A204.1 (cell line): ENCODE results near the gene MRPL12.

Source experiments
- FAIRE-seq: peaks from 2 replicates; lab custom pipeline; 2012; peaks lifted over from hg19 to GRCh38; lab: Jason Lieb, UNC

The MRPL12 gene

GRCh38 chr17:81701288-81702071 lies 1.7 kb upstream of the MRPL12 start:
- no peak for FAIRE-seq

DNA sequence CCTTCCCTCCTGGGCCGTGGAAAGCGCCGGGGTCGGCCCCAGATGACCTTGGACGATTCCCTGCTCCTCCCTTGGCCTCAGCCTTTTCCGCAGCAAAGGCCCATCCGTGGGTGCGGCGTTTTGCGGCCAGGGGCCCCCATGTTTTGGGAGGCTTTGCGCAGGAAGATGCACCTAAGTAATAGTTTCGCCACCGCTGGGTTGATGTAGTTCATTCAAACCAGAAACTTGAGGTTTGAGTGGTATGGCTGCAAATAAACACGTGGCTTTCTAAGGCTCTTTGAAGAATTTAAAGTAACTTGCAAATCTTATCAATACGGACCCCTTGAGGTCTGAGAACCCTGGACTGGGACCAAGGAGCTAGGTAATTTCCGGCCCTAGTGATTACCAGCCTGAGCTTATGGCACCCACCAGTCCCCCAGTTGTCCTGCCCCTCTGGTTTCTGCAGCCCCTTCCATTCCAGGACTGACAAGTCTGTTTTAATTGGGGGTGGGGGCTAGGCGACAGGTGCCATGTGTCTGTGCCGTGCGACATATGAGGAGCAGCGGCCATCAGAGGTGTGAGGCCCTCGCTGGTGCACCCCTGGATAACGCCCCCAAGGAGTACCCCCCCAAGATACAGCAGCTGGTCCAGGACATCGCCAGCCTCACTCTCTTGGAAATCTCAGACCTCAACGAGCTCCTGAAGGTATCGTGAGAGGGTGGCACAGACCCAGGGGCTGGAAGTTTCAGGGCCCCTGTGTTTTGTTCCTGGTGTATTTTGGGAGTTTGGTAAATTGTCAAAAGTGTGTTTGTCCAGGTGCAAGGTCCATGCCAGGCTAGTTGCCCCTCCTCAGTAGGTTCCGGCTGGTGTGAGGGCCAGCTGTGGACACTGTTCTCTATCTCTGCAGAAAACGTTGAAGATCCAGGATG lies 834 bp downstream of the MRPL12 start:
- FAIRE-seq, result no peak

DNA sequence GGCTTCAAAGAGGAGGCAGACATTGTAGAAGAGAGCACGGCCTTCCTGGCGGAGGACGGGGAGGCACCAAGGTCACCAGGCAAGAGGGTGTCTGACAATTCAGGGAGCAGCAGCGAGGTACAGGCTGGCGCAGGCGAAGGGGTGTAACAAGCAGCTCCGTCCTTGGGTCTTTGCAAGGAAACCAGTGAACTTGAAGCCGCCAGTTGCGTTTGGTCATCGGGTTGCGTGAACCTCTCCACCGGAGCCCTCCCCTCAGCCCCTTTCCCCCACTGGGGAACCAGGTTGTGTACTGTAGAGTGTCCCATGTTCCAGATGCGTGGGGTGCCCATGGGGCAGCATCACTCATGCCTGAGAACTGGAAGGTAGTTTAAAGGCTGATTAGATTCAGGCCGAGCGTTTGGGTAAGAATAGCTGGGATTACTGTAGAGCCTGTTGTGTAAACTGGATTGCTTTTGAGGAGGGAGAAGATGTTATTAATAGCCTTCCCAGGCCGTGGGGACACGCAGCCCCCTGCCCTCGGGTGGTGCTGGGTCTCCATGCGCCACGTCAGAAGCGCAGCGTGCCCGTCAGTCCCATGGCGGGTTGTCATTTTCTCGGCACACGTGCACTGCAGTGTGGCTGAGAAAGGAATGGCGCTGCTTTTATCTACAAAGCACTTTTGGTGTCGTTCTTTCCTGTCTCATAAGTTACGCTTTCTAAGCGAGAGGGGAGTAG lies 2.5 kb downstream of the MRPL12 start:
- FAIRE-seq, result no peak

DNA sequence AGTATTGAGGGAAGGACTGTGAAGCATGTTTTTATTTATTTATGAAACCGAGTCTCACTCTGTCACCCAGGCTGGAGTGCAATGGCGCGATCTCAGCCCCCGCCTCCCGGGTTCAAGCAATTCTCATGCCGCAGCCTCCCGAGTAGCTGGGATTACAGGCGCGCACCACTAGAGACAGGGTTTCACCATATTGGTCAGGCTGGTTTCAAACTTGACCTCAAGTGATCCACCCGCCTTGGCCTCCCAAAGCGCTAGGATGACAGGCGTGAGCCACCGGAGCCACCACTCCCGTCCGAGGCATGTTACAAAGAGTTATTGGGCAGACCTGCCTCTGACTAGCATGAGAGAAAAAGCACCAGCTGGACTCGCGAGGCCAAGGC lies 3.1 kb downstream of the MRPL12 start:
- no peak for FAIRE-seq

DNA sequence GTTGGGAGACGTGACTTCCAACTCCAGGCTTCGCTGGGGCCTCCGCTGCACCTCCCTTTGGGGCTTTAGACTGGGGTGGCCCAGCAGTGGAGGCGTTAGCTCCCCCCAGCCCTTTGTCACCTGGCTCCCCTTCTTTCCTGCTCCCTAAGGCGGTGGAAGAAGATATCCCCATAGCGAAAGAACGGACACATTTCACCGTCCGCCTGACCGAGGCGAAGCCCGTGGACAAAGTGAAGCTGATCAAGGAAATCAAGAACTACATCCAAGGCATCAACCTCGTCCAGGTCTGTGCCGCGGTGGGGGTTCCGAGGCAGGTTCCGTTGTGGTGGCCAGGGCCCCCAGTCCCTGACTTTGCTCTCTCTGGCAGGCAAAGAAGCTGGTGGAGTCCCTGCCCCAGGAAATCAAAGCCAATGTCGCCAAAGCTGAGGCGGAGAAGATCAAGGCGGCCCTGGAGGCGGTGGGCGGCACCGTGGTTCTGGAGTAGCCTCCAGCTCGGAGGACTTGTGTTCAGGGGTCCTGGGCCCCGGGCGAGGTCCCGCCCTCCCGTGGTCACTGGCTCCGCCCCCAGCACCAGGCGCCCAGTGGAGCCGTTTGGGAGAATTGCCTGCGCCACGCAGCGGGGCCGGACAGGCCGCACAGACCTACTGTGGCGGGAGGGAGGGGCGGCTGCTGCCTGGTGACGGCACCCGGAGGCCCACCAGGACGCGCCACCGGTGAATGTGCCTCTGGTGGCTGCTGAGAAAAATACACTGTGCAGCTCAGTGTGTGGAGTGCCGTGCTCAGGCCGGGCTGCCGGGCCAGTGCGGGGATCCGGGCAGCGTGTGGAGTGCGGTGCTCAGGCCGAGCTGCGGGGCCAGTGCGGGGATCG lies 3.8 kb downstream of the MRPL12 start:
- FAIRE-seq, result no peak

- no peak for FAIRE-seq
Observed at GRCh38 chr17:81707725-81708646, 4.8 kb downstream of the MRPL12 start.

GRCh38 chr17:81708739-81709185 lies 5.6 kb downstream of the MRPL12 start:
- FAIRE-seq, result no peak

DNA sequence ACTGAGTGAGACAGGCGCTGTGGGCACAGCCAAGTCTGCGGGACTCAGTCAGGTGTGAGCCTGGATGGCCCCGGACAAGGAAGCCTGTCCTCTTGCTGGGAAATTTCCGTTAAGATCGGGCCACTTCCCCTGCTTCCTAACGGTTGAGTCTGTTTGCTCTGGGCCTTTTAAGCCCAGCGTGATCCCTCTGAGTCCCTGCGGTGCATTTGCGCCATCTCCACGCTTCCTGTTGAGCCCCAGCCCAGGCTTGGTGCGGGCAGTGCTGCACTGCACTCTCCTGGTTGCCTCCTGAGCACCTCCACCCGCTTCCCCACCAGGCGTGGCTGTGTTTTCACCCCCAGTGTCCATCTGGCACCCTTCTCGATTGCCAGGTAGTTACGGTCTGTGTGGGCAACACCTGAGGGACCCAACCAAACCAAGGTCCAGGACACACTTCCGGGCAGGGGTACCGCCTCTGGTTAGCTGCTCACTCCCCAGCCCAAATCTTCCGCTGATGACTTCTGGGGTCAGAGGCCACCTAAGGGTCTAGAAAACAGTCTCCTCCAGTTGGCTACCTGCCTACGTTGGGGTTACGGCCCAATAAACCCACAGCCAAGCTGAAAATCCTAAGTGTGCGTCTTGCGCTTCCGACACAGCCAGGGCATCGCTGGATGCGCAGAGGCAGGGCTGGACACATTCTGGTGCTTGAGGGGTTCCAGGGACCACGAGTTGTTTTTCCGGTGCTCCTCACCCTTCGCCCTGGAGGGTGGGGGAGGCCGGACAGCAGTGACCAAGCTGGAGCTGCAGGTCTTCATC lies 7.5 kb downstream of the MRPL12 start:
- FAIRE-seq, result no peak

- no peak for FAIRE-seq
Observed at GRCh38 chr17:81711814-81712467, 8.8 kb downstream of the MRPL12 start, which contains the start of gene SLC25A10. SLC25A10 (plus strand) TSS chr17:81712284; CDS start chr17:81712427, 143 bp downstream.

DNA sequence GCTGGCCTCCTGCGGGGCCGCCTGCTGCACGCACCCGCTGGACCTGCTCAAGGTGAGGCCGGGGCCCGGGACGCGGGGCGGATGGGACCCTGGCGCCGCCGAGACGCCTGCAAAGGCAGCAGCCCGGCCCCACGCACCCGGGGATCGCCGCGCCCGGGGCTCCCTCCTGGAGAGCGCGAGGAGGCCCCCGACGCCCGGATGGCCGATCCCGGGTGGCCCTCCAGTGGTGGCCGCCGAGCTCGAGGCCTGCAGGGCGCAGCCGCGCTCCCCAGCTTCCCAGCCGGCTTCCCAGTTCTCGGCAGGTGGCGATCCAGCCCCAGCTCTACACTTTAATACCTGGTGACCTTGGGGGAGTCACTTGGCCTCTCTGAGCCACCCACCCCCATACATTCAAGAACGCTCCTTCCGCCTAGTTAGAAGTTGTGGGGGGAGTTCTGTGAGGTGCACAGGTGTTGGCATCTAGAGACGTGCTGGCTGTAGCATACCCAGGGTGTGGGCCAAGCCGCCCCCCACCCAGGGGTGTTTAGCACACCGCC lies 9.4 kb downstream of the MRPL12 start:
- no peak for FAIRE-seq

GRCh38 chr17:81713004-81713555 lies 9.9 kb downstream of the MRPL12 start:
- FAIRE-seq, result no peak

- FAIRE-seq, result no peak
Observed at GRCh38 chr17:81713556-81714411, 10.6 kb downstream of the MRPL12 start.

GRCh38 chr17:81714412-81715106 lies 11.4 kb downstream of the MRPL12 start:
- FAIRE-seq, result no peak

DNA sequence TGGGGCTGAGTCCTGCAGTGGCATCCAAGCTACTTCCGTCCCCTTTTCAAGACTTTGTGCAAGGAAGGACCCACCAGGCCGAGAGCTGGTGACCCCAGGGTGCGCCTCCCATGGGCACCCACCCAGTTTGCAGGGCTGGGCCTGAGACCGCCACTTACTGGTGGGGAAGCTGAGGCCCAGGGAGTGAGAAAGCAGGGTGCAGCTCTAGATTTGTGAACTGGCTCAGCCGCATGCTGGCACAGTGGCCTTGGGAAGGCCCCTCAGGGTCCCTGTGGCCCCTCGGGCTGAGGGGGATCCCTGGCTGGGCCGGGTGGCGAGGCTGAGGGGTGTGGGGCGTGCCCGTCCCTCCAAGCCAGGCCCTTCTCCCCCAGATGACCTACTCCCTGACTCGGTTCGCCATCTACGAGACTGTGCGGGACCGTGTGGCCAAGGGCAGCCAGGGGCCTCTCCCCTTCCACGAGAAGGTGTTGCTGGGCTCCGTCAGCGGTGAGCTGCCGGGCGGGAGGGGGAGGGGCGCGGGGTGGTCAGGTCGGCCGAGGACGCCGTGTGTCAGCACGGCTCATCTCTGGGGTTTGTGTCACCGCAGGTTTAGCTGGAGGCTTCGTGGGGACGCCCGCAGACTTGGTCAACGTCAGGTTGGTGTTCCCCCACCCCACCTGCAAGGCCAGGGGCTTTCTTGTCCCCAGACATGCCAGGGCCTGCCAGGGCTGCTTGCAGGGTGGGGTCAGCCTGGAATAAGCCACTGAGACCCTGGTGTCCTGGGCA lies 12.1 kb downstream of the MRPL12 start:
- FAIRE-seq, result no peak

- no peak for FAIRE-seq
Observed at GRCh38 chr17:81715872-81716673, 12.9 kb downstream of the MRPL12 start.
